ENCODE measurements around the gene AVEN. TPM values are rescaled to one million over a fixed set of nuclear protein-coding genes. Genes with fewer than 3 reads are reported as not detected.

AVEN gene
- total RNA-seq, 4 donors from 2014 or later: 14.8 to 38.7 (median 26.9) TPM

DNA sequence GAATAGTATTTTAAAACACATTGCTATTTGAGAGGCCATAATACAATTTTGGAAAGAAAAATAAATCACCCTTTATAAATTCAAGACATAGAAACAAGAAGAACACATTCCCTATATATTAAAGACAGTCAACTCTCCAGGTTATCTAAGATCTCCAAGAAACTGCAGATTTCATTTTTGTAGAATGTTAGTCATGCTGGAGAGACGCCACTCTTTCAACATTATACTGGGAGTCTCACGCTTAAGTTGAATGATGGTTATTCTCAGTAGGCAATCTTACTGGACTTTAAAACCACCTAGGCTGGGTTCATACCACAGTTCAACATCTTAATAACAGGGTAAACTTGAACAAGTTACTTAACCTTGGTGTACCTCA lies 74.4 kb downstream of the AVEN start:
- Histone ChIP-seq H3K9me3 (no peaks in the 10 kb centered on the region), H3K27ac (no peak overlapping the region), H3K27me3 (no peaks in the 10 kb centered on the region), H3K4me3 (no peak overlapping the region), H3K36me3 (no peaks in the 10 kb centered on the region), H3K4me1 (no peaks in the 10 kb centered on the region)
- TF ChIP-seq, protein P1, sequence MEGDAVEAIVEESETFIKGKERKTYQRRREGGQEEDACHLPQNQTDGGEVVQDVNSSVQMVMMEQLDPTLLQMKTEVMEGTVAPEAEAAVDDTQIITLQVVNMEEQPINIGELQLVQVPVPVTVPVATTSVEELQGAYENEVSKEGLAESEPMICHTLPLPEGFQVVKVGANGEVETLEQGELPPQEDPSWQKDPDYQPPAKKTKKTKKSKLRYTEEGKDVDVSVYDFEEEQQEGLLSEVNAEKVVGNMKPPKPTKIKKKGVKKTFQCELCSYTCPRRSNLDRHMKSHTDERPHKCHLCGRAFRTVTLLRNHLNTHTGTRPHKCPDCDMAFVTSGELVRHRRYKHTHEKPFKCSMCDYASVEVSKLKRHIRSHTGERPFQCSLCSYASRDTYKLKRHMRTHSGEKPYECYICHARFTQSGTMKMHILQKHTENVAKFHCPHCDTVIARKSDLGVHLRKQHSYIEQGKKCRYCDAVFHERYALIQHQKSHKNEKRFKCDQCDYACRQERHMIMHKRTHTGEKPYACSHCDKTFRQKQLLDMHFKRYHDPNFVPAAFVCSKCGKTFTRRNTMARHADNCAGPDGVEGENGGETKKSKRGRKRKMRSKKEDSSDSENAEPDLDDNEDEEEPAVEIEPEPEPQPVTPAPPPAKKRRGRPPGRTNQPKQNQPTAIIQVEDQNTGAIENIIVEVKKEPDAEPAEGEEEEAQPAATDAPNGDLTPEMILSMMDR (IDR thresholded peaks at IDR 0.05): no peak
- TF ChIP-seq POLR2A (IDR thresholded peaks at IDR 0.05): no peak
- TF ChIP-seq POLR2AphosphoS5 (IDR thresholded peaks at IDR 0.05): no peak
- no peak for TF ChIP-seq EP300 (IDR thresholded peaks at IDR 0.05)
- ATAC-seq: no peak
- WGBS, 2 donors (ENCODE audit: low coverage in 1 of 2): 94 to 95% methylated on average over 2 of the region's 2 CpGs

DNA sequence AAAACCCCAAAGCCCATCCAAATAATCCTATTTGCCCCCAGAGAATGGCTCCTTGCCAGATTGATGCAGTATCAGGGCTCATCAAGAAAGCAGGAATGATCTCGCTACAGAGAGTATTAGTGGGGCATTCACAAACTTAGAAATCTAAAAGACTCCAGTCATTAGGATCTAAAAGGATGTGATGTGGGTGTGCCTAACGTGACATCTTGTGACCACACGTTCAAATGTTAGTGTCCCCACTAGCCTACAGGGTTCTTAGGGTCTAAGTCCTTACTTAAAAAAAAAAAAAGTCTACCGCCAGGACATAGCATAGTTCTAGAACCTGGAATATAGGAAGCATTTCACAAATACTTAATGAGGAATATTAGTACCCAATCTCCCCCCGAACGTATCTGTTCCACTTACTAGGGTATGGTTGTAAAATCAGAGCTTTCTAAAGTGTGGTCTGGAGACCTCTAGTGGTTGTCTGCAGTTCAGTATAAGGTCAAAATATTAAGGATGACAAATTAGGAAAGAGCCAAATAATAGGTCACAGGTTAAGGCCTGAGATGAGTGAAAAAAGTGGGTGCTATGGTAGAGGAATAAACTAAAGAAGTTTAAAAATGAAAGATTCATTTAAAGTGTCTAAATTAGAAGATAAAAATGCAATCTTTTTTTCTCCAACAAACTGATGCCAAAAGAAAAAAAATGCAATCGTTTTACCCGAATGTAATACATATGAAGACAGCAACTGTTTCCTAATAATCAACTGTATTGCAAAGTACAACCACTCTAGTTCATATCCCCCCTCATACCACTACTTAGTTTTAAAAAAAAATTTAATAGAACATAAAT lies 75.0 kb downstream of the AVEN start:
- H3K36me3 ChIP-seq: no peaks in the 10 kb centered on the region
- TF ChIP-seq EP300 (IDR thresholded peaks at IDR 0.05): no peak
- TF ChIP-seq, protein P1 (IDR thresholded peaks at IDR 0.05): peak in 2 of 4 experiments; percentile 9 to 49
- H3K4me1 ChIP-seq: no peaks in the 10 kb centered on the region
- no peak overlapping the region for H3K4me3 ChIP-seq
- no peaks in the 10 kb centered on the region for H3K9me3 ChIP-seq
- WGBS, 2 donors (ENCODE audit: low coverage in 1 of 2): 43 to 53% methylated on average over 6 to 8 of the region's 8 CpGs
- no peak overlapping the region for H3K27ac ChIP-seq
- H3K27me3 ChIP-seq: no peaks in the 10 kb centered on the region
- no peak for ATAC-seq

DNA sequence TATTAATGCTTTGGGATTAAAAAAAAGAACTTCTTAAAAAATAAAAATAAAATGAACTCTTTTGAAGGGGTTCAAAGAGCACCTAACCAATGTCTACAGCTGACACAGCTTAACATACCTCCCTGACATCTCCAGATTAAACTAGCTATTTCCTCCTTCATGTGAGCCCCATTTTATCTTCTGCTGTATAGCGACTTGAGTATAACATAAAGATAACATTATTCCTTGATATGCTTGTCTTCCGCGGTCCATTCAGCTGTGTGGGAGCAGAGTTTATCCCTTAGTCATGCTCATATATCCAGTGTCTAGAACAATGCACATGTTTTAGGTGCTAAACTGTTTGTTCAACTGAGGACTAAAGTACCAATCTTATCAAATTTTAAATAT lies 78.5 kb downstream of the AVEN start:
- TF ChIP-seq POLR2A (IDR thresholded peaks at IDR 0.05): no peak
- no peak for TF ChIP-seq POLR2AphosphoS5 (IDR thresholded peaks at IDR 0.05)
- TF ChIP-seq, protein P1 (IDR thresholded peaks at IDR 0.05): no peak
- no peak for TF ChIP-seq EP300 (IDR thresholded peaks at IDR 0.05)
- Histone ChIP-seq H3K27ac (no peak overlapping the region), H3K27me3 (no peaks in the 10 kb centered on the region), H3K4me1 (no peaks in the 10 kb centered on the region), H3K36me3 (no peaks in the 10 kb centered on the region), H3K4me3 (no peak overlapping the region), H3K9me3 (no peaks in the 10 kb centered on the region)
- 56 to 92% methylated on average over 2 to 3 of the region's 3 CpGs for WGBS, 2 donors (ENCODE audit: low coverage in 1 of 2)
- no peak for ATAC-seq

DNA sequence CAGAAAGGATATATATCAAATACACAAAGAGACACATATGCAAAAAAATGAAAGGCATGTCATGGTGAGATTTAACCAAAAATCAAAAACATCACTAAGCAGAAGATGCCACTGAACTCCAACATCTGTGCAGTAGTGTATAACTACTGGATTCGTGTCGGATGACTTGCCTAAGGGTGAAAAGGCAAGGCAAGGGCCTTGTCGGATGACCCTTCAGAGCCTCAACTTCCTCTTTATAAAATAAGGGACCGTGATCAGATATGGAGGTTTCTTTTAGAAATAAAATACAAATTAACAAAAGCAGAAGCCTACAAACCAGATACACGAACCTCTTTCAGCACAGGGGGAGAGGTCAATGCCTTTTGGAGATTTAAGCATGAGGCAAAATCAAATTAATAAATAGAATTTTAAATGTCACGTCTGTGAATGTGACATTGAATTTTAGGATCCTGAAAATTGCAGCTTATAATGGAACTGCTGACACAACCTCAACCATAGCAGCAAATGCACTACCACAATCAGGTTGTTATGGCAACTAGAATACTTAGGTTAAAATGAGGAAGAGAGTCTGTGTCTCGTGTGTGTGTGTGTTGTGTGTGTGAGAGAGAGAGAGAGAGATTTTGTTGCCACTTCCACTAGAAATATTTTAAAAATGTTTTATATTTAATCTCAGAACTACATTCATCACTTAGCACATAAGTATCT lies 79.0 kb downstream of the AVEN start:
- Histone ChIP-seq H3K9me3 (no peaks in the 10 kb centered on the region), H3K4me1 (no peaks in the 10 kb centered on the region), H3K27ac (no peak overlapping the region), H3K4me3 (no peak overlapping the region), H3K27me3 (no peaks in the 10 kb centered on the region), H3K36me3 (no peaks in the 10 kb centered on the region)
- TF ChIP-seq EP300 (IDR thresholded peaks at IDR 0.05): no peak
- no peak for TF ChIP-seq POLR2A (IDR thresholded peaks at IDR 0.05)
- TF ChIP-seq, protein P1 (IDR thresholded peaks at IDR 0.05): no peak
- no peak for TF ChIP-seq POLR2AphosphoS5 (IDR thresholded peaks at IDR 0.05)
- WGBS, 2 donors (ENCODE audit: low coverage in 1 of 2): 73 to 82% methylated on average over 7 of the region's 7 CpGs
- no peak for ATAC-seq

DNA sequence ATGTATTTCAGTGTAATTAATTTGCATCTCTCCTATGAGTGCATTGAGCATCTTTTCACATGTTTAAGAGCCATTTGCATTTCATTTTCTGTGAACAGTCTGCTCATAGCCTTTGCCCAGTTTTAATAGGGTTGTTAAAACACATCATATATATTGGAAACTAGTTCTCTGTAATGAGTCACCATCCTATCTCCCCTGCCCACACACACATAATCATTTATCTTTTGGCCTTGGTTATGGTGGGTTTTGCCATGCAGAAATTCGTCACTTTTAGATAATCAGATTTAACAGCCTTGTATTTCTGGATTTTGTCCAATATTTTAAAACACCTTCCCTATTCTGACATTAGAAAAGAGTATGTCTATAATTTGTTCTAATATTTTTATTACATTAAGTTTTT lies 82.6 kb downstream of the AVEN start:
- Histone ChIP-seq H3K36me3 (no peaks in the 10 kb centered on the region), H3K27ac (no peak overlapping the region), H3K4me3 (no peak overlapping the region), H3K27me3 (no peaks in the 10 kb centered on the region), H3K4me1 (no peaks in the 10 kb centered on the region), H3K9me3 (no peaks in the 10 kb centered on the region)
- no peak for ATAC-seq
- WGBS, 2 donors (ENCODE audit: low coverage in 1 of 2): 26 to 75% methylated on average over 1 of the region's 1 CpG
- TF ChIP-seq EP300 (IDR thresholded peaks at IDR 0.05): no peak
- TF ChIP-seq, protein P1 (IDR thresholded peaks at IDR 0.05): no peak
- TF ChIP-seq POLR2AphosphoS5 (IDR thresholded peaks at IDR 0.05): no peak
